Activated T-cell treated with anti-CD3 and anti-CD28 coated beads, Interleukin-2, amount 50 U/mL, for 24 hours (primary cell): ENCODE data around the gene CRADD.

Experiments used
- DNase-seq: peaks from one replicate; pipeline ENCODE4 v3.0.0-alpha.2; 2020
- H3K27ac Mint-ChIP-seq: 2 replicates; pipeline ENCODE4 v1.8.0; 2020; ENCODE audit warnings: mild to moderate bottlenecking, mixed read lengths
- H3K27me3 Mint-ChIP-seq: 2 replicates; pipeline ENCODE4 v1.8.0; 2020; ENCODE audit warnings: mixed read lengths
- H3K36me3 Mint-ChIP-seq: 2 replicates; pipeline ENCODE4 v1.8.0; 2020; ENCODE audit warnings: low read depth, mixed read lengths
- H3K4me1 Mint-ChIP-seq: 2 replicates; pipeline ENCODE4 v1.8.0; 2020; ENCODE audit warnings: low read depth, mixed read lengths
- H3K4me3 Mint-ChIP-seq: 2 replicates; pipeline ENCODE4 v1.8.0; 2020; ENCODE audit warnings: mild to moderate bottlenecking, moderate library complexity, mixed read lengths
- H3K9me3 Mint-ChIP-seq: 2 replicates; pipeline ENCODE4 v1.8.0; 2020; ENCODE audit warnings: mixed read lengths

The CRADD gene

DNA sequence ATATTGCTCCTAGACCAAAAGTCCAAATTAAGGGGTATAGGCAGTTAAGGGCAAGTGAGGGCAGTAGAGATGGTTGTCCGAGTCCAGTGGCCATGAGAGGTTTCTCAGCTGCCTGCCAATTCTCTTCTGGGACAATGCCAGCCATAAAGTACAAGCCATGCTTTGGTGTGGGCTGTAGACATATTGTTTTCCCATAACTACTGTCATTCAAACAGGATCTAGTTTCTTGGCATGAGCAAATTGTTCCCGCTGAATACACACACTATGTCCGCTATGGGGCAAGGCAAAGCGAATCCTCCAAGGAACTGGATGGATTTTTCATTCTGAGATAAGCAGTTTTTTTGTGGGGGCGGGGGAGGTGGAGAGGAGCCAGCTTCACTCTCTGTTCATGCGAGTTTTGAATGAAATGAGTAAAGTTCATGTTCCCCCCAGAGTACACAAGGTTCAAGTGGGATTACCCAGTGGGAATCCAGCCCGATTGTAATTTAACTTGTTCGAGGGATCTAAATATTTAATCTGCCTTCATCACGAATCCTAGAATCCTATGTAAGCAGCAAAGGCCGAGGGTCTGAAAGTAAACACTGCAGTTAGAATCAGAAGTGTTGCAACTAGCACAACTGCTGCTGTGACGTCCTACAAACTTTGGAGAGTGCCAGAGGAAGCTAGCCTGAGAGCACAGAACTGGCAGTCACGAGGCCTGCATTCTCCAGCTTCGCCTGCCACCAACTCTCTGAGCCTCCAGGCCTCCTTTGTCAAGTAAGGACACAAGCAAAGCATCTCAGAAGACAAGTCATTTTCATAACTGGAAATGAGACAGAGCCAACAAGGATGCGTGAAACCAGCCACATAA lies 137.0 kb downstream of the CRADD start:
- H3K27ac Mint-ChIP-seq = no peak overlapping the region
- no peak overlapping the region for H3K4me3 Mint-ChIP-seq
- DNase-seq = no peak
- no peaks in the 10 kb centered on the region for H3K9me3 Mint-ChIP-seq
- no peaks in the 10 kb centered on the region for H3K27me3 Mint-ChIP-seq
- no peaks in the 10 kb centered on the region for H3K36me3 Mint-ChIP-seq
- H3K4me1 Mint-ChIP-seq = peaks cover 10% of the 10 kb centered on the region

DNA sequence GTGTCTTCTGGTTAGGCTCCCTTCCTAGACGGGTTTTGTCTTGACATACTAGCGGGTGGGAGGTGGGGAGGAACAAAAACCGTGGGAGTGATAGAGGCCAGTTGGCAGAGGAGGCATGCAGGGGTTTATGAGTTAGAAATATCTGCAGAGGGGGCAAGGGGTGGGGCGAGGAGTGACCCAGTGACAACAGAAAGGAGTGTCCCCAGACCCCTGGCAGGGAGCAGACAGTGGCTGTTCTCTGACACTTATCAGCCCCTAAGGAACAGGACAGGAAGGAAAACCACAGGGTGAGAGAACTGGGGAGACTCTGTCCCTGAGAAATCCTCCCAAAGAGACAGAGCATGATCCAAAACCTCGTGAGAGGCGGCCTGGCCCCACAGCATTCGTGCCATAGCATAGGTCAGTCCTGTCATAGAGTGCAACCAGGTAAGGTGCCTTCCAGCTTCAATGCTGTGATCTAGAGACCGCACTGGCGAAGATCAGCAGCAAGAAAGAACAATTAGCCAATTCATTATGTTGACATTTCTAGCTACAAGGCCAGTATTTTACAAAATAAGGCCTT lies 141.4 kb downstream of the CRADD start:
- no peaks in the 10 kb centered on the region for H3K36me3 Mint-ChIP-seq
- H3K9me3 Mint-ChIP-seq = no peaks in the 10 kb centered on the region
- peaks cover 10% of the 10 kb centered on the region for H3K4me1 Mint-ChIP-seq
- H3K27ac Mint-ChIP-seq = no peak overlapping the region
- no peak for DNase-seq
- H3K4me3 Mint-ChIP-seq = no peak overlapping the region
- H3K27me3 Mint-ChIP-seq = no peaks in the 10 kb centered on the region

DNA sequence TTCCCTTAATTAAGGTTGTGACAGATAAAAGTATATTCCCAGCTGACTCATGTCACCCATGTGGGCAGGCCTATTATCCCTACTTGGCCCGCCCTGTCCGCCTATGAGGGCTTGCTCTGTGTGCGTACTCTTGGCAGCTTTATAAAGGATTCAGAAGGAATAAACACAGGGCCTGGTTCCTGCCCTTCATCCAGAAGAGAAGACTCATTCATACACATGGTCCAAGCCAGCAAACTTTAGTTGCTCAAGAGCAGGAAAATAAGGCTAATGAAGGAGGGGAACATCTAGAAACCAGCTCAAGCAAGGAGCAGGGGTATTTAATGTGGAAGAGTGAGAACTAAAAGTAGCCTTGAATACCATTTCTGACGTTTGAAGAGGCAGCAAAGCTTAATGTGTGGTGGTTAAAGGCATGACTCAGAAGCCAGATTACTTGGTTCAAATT lies 141.9 kb downstream of the CRADD start:
- no peaks in the 10 kb centered on the region for H3K9me3 Mint-ChIP-seq
- H3K27me3 Mint-ChIP-seq = no peaks in the 10 kb centered on the region
- DNase-seq = no peak
- H3K36me3 Mint-ChIP-seq = no peaks in the 10 kb centered on the region
- no peak overlapping the region for H3K27ac Mint-ChIP-seq
- no peak overlapping the region for H3K4me3 Mint-ChIP-seq
- H3K4me1 Mint-ChIP-seq = peaks cover 9% of the 10 kb centered on the region

DNA sequence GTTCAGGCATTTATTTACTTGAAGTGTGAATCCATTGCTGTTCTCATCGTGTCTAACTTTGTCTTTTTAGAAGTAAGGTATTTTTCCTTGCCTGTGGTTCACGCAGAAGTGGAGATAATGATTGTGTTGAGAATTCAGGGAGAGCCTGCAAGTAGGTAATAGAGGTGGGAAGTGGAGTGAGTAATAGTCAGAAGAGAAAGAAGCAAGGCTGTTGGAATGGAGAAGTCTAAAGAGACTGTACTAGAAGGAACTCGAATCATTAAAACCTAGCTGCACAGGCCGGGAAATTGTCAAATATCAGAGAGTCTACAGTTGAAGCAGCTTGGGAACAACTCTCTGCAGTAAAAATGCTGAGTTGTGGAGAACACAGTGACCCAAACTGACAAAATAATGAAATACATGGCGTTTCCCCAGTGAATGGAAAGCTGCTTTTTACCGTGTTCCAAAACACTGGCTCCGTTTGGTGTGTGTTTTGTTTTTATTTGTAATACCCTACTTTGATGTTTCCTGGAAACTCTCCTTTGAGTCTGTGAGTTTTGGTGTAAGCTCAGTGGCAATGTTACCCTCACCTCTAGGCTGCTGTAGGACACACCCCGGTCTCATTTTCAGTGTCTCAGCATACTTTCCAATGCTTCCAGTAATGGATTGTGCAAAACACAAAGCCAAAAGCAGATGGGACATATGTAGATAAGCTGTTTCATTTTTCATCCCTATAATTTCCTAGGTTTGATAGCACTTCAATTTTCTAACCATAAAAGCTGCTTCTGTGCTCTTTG lies 146.6 kb downstream of the CRADD start:
- no peaks in the 10 kb centered on the region for H3K9me3 Mint-ChIP-seq
- no peak overlapping the region for H3K4me3 Mint-ChIP-seq
- no peaks in the 10 kb centered on the region for H3K4me1 Mint-ChIP-seq
- no peaks in the 10 kb centered on the region for H3K36me3 Mint-ChIP-seq
- no peaks in the 10 kb centered on the region for H3K27me3 Mint-ChIP-seq
- no peak for DNase-seq
- H3K27ac Mint-ChIP-seq = no peak overlapping the region

DNA sequence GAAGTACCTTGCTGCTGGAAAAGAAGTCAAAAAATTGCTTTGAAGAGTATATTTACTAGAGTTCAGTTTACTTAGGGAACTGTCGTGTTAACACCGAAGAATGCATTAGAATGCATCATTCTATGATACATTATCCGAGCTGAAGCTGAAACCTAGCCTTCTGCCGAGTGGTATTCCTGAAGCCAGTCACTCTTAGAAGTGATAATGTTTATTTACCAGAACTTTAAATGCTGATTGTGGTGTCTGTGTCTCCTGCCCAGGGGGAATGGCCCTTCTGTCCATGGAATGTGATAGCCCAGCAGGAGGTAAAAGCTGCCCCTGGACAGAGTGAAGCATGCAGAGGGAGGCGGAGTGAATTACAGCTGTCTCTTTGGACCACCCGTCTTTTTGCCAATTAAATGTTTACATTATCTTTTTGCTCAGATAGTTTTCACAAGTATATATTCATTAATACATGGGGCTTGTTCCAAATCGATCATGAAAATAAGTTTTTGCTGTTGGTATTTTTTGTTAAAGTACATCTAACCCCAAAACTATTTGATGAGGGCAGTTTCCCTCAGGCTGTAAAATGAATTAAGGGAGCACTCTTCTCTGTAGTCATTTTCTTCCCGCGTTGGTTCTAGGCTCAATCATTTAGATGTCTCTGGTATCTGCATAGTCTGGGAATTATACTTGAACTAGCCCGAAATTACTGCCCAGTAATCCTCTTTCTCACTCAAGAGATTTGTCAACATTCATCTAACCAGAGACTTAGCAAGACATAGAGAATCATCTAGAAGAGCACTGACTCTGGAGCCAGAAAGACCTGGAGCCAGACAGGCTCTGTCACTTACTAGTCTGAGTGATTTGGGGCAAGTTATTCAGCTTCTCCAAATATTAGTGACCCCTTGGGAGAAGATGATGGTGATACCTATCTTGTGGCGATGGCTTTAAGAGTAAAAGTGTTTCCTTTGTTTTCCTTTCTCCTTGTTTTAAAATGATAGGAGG lies 147.6 kb downstream of the CRADD start:
- DNase-seq = no peak
- Mint-ChIP-seq H3K27ac (no peak overlapping the region), H3K27me3 (no peaks in the 10 kb centered on the region), H3K4me3 (no peak overlapping the region), H3K4me1 (no peaks in the 10 kb centered on the region), H3K9me3 (no peaks in the 10 kb centered on the region), H3K36me3 (no peaks in the 10 kb centered on the region)

DNA sequence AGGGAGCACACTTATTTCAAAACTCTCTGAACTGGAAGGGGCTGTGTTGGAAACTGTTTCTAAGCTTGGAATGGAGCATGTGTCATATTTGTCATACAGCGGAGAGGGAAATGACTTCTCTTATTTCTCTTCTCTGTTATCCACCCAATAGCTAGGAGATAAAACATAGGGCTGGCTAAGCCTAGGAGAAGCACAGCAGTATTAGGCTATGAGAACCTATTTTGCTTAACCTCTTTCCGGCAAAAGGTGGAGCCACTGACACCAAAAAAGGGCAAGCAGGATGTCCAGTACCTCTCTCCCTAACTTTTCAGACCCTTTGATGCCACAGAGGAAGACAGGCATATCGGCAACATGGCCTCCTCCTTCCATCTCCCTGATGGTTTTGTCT lies 148.3 kb downstream of the CRADD start:
- Mint-ChIP-seq H3K27me3 (no peaks in the 10 kb centered on the region), H3K4me3 (no peak overlapping the region), H3K36me3 (no peaks in the 10 kb centered on the region), H3K27ac (no peak overlapping the region), H3K9me3 (no peaks in the 10 kb centered on the region), H3K4me1 (no peaks in the 10 kb centered on the region)
- DNase-seq = no peak

DNA sequence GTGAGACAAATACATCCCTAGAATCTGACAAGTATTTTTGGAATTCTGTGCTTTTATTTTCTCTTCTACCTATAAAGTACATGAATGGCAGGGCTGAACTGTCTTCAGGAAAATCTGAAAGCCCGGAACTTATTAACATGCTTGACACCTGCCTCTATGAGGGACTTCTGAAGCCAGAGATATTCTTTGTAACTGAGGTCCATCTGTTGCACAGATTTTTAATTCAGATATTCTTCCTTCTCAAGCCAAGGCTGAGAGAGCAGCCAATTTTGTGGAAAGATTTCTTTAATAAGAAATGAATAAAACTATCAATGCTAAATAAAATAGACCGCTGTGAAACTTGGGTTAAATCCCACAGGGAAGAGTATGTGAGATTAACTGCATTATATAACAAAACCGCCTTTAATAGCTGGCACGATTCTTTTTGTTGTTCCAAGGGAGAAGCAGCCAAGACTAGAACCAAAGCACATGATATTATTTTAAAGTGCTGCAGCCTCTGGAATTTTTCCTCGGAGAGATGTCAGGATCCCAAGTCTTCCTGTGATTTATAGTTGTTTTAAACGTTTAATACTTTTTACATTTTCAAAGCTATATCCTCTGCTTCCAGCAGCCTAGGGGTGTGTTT lies 148.9 kb downstream of the CRADD start:
- H3K27me3 Mint-ChIP-seq = no peaks in the 10 kb centered on the region
- H3K27ac Mint-ChIP-seq = no peak overlapping the region
- H3K4me1 Mint-ChIP-seq = no peaks in the 10 kb centered on the region
- H3K4me3 Mint-ChIP-seq = no peak overlapping the region
- no peaks in the 10 kb centered on the region for H3K9me3 Mint-ChIP-seq
- H3K36me3 Mint-ChIP-seq = no peaks in the 10 kb centered on the region
- no peak for DNase-seq

DNA sequence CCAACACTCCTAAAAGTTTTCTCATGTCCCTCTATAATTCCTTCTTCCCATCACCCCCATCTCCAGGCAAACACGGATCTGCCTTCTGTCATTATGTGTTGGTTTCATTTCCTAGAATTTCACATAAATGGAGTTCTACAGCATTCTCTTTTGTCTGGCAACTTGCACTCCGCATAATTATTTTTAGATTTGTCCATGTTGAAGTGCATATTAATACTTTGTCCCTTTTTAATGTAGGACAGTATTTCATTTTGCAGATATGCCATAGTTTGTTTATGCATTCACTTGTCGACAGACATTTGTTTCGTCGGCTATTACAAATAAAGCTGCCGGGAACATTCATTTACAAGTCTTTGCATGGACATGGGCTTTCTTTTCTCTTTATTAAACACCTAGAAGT lies 150.0 kb downstream of the CRADD start:
- Mint-ChIP-seq H3K27ac (no peak overlapping the region), H3K9me3 (no peaks in the 10 kb centered on the region), H3K27me3 (no peaks in the 10 kb centered on the region), H3K36me3 (no peaks in the 10 kb centered on the region), H3K4me1 (no peaks in the 10 kb centered on the region), H3K4me3 (no peak overlapping the region)
- DNase-seq = no peak

DNA sequence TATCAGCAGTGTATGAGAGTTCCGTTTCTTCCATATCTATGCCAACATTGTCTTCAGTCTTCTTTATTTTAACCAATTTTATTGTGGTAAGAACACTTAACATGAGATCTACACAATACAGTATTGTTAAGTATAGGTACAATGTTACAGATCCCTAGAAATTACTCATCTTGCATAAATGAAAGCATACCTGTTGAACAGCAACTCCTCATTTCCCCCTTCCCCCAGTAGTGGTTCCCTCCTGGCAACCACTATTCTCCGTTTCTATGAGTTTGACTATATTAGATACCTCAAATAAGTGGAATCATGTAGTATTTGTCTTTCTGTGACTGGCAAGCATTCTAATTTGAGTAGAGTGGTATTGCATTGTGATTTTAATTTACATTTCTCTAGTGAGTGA lies 150.5 kb downstream of the CRADD start:
- H3K4me1 Mint-ChIP-seq = no peaks in the 10 kb centered on the region

DNA sequence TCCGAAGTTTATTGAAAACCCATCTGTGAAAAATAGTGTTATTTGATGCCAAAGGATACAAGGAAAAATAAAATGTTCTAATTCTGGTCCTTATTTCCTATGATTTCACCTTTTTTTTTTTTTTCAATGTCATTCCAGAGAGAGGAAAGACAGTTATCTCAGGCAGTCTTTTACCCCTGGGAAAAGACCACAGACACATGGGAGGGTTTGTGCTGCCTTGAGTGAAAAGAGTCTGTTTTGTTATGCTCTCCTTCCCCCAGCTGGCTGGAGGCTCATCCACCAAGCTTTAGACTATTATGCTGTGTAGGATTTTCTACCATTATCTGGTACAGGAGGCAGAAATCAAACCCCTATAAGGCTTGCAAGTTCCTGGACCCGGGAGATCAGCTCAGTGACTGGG lies 151.8 kb downstream of the CRADD start:
- H3K36me3 Mint-ChIP-seq = no peaks in the 10 kb centered on the region
- no peak for DNase-seq
- H3K27me3 Mint-ChIP-seq = no peaks in the 10 kb centered on the region
- no peak overlapping the region for H3K27ac Mint-ChIP-seq
- no peak overlapping the region for H3K4me3 Mint-ChIP-seq
- no peaks in the 10 kb centered on the region for H3K9me3 Mint-ChIP-seq
- no peaks in the 10 kb centered on the region for H3K4me1 Mint-ChIP-seq

More for the DNA sequence above, 150.5 kb downstream of the CRADD start:
- no peaks in the 10 kb centered on the region for H3K27me3 Mint-ChIP-seq
- H3K27ac Mint-ChIP-seq = no peak overlapping the region
- no peak for DNase-seq
- H3K36me3 Mint-ChIP-seq = no peaks in the 10 kb centered on the region
- no peaks in the 10 kb centered on the region for H3K9me3 Mint-ChIP-seq
- no peak overlapping the region for H3K4me3 Mint-ChIP-seq

DNA sequence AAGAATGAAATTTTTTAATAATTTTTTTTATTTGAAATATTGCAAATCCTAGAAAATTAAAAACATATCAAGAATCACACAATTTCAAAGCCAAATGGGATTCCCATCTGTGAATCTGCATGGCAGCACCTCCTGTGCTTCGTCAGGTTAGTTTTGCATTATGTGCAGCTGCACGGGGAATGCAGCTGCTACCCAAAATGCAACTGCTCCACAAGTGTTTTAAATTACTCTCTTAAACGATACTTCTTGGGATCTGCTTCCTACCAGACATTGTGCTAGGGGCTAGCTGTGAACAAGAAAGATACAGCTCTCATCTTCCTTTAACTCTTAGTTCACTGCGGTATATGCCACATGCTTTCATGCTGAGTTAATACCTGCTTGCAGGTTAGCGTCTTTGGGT lies 154.2 kb downstream of the CRADD start:
- H3K4me3 Mint-ChIP-seq = no peak overlapping the region
- H3K27me3 Mint-ChIP-seq = no peaks in the 10 kb centered on the region
- no peaks in the 10 kb centered on the region for H3K4me1 Mint-ChIP-seq
- H3K9me3 Mint-ChIP-seq = no peaks in the 10 kb centered on the region
- DNase-seq = no peak
- no peak overlapping the region for H3K27ac Mint-ChIP-seq
- H3K36me3 Mint-ChIP-seq = no peaks in the 10 kb centered on the region

DNA sequence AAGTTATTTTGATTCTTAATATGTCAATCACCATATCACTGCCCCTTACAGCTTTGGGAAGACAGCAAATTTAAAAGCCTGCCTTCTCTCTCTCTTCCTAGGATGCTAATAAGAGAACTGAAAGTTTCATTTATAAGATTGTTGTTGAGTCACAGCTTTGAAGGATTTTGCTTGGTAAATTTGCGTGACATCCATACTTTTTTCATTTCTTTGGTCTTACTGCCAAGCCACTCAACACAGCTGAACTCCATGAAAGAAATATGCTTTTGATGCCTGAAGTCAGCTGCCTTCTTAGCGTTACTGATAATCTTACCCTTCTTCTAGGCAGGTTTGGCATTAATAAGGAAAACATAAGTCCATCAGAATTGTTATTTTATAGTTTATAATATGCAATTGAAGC lies 155.0 kb downstream of the CRADD start:
- no peaks in the 10 kb centered on the region for H3K27me3 Mint-ChIP-seq

DNA sequence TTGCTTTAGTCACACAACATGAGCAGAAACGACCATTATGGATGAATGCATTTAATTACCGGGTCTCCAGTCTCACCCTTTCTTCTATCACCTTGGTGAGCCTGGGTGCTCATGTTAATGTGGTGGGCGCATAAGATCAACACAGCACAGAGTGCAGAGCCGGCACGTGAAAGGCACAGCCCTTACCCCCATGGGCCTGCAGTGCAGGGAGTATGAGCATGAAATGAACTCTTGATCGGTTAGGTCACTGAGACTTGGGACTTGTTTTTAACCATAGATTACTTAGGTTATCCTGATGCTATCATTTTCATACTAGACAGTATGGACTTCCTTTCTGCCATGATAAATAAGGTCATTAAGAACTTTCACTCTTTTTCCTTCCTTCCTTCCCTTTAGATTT lies 156.8 kb downstream of the CRADD start:
- no peaks in the 10 kb centered on the region for H3K36me3 Mint-ChIP-seq
- no peak for DNase-seq
- H3K27ac Mint-ChIP-seq = no peak overlapping the region
- H3K4me1 Mint-ChIP-seq = no peaks in the 10 kb centered on the region
- no peaks in the 10 kb centered on the region for H3K9me3 Mint-ChIP-seq
- H3K27me3 Mint-ChIP-seq = no peaks in the 10 kb centered on the region
- no peak overlapping the region for H3K4me3 Mint-ChIP-seq

More for the DNA sequence above, 155.0 kb downstream of the CRADD start:
- Mint-ChIP-seq H3K36me3 (no peaks in the 10 kb centered on the region), H3K9me3 (no peaks in the 10 kb centered on the region), H3K4me3 (no peak overlapping the region), H3K27ac (no peak overlapping the region), H3K4me1 (no peaks in the 10 kb centered on the region)
- DNase-seq = no peak
